Kidney tubule cell (primary cell): ENCODE results near the gene CDH4.
A peak's percentile ranks its signal among the peaks of the same experiment; 100 is the strongest.

Experiments
- DNase-seq: peaks from one replicate; pipeline ENCODE4 v3.0.0-alpha.2; 2018; ENCODE audit warnings: low spot score

Gene CDH4

GRCh38 chr20:61671559-61671958 lies 419.5 kb downstream of the CDH4 start:
- DNase-seq: no peak

- no peak for DNase-seq
Observed at GRCh38 chr20:61673152-61673847, 421.2 kb downstream of the CDH4 start.

GRCh38 chr20:61674121-61674520 lies 422.1 kb downstream of the CDH4 start:
- DNase-seq: no peak

- DNase-seq: no peak
Observed at GRCh38 chr20:61674688-61675087, 422.6 kb downstream of the CDH4 start.

- DNase-seq: no peak
Observed at GRCh38 chr20:61677928-61678327, 425.9 kb downstream of the CDH4 start.

- DNase-seq: no peak
Observed at GRCh38 chr20:61678437-61678836, 426.4 kb downstream of the CDH4 start.

GRCh38 chr20:61679473-61679872 lies 427.4 kb downstream of the CDH4 start:
- DNase-seq: no peak

- no peak for DNase-seq
Observed at GRCh38 chr20:61680096-61680495, 428.0 kb downstream of the CDH4 start.

- peak; percentile 42 for DNase-seq
Observed at GRCh38 chr20:61682114-61682995, 430.3 kb downstream of the CDH4 start.

GRCh38 chr20:61682996-61683681 lies 431.1 kb downstream of the CDH4 start:
- DNase-seq: no peak

- no peak for DNase-seq
Observed at GRCh38 chr20:61683721-61684120, 431.7 kb downstream of the CDH4 start.

GRCh38 chr20:61684136-61684535 lies 432.1 kb downstream of the CDH4 start:
- no peak for DNase-seq

- no peak for DNase-seq
Observed at GRCh38 chr20:61684583-61685235, 432.6 kb downstream of the CDH4 start.

GRCh38 chr20:61685462-61685861 lies 433.4 kb downstream of the CDH4 start:
- DNase-seq: no peak

- no peak for DNase-seq
Observed at GRCh38 chr20:61686051-61686936, 434.2 kb downstream of the CDH4 start.

- no peak for DNase-seq
Observed at GRCh38 chr20:61688411-61688810, 436.4 kb downstream of the CDH4 start.

GRCh38 chr20:61690150-61690549 lies 438.1 kb downstream of the CDH4 start:
- DNase-seq: no peak

- DNase-seq: no peak
Observed at GRCh38 chr20:61690993-61691838, 439.2 kb downstream of the CDH4 start.

GRCh38 chr20:61691978-61692377 lies 439.9 kb downstream of the CDH4 start:
- DNase-seq: no peak

- no peak for DNase-seq
Observed at GRCh38 chr20:61692479-61692878, 440.4 kb downstream of the CDH4 start.
